Fibroblast of mammary gland (primary cell): ENCODE data around the gene TEP1.

ENCODE experiments used
- DNase-seq: peaks from one replicate; pipeline ENCODE4 v3.0.0-alpha.2; 2010; ENCODE audit warnings: low read depth
- H3K4me3 ChIP-seq: 2 replicates; pipeline ENCODE4 v1.5.1; 2011; ENCODE audit warnings: low read depth, mild to moderate bottlenecking, low read length, moderate library complexity; ENCODE audit not compliant: control insufficient read depth
- TF ChIP-seq, protein P1 (sequence below): conservative IDR thresholded peaks from 2 replicates; pipeline ENCODE4 v1.5.1; 2011; ENCODE audit warnings: low read depth, low read length, inconsistent platforms; ENCODE audit not compliant: control insufficient read depth, insufficient read depth

The TEP1 gene

DNA sequence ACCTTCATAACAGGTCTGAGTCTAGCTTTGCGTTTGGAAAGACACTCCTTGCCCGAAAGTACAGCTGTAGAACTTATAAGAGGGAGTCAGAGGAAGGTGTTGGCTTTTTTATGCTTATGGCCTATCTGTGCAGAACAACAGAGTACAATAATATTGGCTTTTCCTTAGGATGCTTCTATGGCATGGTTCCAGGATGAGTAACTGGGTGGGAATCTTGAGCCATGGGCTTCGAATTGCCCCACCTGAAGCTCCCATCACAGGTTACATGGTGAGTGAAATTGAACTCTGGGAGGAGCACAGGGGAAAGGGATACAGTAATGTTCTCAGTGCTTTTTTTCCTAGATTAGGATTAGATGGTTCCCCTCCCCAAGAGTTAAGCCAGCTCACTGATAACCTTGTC is 56.9 kb downstream of the TEP1 start:
- peak; percentile 13 for DNase-seq
- no peak overlapping the region for H3K4me3 ChIP-seq
- TF ChIP-seq, protein P1, sequence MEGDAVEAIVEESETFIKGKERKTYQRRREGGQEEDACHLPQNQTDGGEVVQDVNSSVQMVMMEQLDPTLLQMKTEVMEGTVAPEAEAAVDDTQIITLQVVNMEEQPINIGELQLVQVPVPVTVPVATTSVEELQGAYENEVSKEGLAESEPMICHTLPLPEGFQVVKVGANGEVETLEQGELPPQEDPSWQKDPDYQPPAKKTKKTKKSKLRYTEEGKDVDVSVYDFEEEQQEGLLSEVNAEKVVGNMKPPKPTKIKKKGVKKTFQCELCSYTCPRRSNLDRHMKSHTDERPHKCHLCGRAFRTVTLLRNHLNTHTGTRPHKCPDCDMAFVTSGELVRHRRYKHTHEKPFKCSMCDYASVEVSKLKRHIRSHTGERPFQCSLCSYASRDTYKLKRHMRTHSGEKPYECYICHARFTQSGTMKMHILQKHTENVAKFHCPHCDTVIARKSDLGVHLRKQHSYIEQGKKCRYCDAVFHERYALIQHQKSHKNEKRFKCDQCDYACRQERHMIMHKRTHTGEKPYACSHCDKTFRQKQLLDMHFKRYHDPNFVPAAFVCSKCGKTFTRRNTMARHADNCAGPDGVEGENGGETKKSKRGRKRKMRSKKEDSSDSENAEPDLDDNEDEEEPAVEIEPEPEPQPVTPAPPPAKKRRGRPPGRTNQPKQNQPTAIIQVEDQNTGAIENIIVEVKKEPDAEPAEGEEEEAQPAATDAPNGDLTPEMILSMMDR: no peak

DNA sequence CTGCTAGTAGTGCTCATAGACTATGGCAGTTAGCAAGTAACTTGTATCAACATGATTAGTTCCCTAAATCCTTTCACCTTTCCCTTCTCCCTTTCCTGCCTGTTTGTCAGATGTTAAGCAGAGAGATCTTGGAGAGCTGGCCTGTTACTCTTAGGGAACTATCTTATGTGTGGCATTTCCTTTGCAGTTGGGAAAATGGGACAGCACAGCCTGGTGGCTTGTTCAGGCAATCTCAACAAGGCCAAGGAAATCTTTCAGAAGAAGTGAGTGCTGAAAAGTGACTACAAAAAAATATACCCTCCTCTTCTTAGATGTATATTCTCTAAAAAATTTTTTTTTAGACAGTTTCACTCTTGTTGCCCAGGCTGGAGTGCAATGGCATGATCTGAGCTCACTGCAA is 62.4 kb downstream of the TEP1 start:
- H3K4me3 ChIP-seq: no peak overlapping the region
- DNase-seq: peak; percentile 20
- TF ChIP-seq, protein P1: peak; percentile 31

DNA sequence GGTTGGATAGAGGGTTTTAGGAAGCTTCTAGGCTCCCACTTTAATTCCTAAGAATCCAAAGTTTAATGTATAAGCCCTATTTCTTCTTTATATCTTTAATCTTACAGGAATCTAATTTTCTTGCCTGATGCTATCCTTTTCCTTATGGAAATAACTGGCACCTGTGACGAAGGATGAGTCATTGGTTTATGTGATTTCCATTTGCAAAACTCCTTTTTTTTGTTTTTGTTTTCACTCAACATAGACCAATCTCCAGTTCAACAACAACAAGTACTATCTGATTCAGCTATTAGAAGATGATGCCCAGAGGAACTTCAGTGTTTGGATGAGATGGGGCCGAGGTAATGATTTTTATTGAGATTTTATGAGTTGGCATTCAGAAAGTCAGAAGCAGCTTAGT is 63.0 kb downstream of the TEP1 start:
- peak; percentile 26 for DNase-seq
- TF ChIP-seq, protein P1: no peak
- no peak overlapping the region for H3K4me3 ChIP-seq

DNA sequence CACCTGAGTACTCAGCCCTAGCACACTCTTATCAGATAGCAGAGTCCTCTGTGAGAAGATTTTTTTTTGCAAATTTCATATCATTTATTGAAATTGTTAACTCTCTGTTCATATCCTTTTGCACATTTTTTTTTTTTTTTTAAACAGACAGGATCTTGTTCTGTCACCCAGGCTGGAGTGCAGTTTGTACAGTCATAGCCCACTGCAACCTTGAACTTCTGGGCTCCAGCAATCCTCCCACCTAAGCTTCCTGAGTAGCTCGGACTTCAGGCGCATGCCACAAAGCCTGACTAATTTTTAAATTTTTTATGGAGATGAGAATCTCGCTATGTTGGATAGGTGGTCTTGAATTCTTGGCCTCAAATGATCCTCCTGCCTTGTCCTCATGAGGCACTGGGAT is 65.6 kb downstream of the TEP1 start:
- no peak overlapping the region for H3K4me3 ChIP-seq
- TF ChIP-seq, protein P1: no peak
- DNase-seq: no peak

DNA sequence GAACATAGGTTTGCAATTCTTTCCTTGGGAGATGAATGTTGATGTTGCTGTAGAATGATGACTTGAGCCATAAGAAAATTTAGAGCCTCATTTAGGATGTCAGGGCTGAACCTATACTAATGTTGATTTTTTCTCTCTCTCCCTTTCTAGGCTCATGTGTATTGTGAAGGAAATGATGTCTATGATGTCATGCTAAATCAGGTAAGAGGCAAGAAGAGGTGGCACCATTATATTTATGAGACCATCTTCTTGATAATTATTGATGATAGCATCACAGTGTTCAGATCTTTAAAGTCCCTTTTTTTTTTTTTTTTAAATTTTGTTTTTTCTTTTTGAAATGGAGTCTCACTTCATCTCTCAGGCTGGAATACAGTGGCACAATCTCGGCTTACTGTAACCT is 66.6 kb downstream of the TEP1 start:
- H3K4me3 ChIP-seq: no peak overlapping the region
- TF ChIP-seq, protein P1: no peak
- DNase-seq: no peak

DNA sequence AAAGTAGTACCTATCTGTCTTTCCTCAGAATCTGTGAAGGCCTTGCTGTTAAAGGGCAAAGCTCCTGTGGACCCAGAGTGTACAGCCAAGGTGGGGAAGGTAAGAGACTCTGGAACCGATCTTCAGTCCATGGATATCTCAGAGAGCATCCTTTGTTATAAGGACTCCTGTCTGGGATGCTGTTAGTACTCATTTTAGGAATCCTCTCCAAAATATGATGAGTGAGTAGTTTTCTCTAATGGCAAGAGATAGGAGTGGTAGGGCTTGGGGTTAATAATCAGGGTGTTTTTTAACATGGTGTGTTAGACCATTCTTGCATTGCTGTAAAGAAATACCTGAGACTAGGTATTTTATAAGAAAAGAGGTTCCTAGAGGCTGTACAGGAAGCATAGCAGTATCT is 67.9 kb downstream of the TEP1 start:
- H3K4me3 ChIP-seq: no peak overlapping the region
- TF ChIP-seq, protein P1: no peak

DNA sequence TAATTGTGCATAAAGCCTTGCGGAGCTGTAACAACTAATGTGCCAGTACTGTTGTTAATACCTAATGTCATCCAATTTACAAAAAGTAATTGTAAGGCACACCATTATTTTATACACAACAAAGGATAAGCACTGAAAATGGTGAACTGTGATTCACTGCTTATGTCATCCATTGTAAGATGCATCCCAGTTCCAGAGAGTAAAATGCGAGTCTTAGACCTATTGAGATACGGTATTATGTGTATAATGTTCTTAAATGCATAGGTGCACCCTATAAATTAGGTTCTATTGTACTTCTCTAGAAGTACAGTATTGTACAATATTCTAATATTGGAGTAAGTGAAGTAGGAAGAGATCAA is 69.5 kb downstream of the TEP1 start:
- TF ChIP-seq, protein P1: no peak
- peak overlapping the region; percentile 85 for H3K4me3 ChIP-seq
- DNase-seq: peak; percentile 54

More for the DNA sequence above, 67.9 kb downstream of the TEP1 start:
- DNase-seq: no peak
